Measurements from ENCODE around the gene PAQR8.

PAQR8 gene

GRCh38 chr6:52435345-52435744 is 73.4 kb downstream of the PAQR8 start:
- H3K4me1 Mint-ChIP-seq: no peaks in the 10 kb centered on the region
- no peak overlapping the region for H3K4me3 Mint-ChIP-seq
- peaks cover 38% of the 10 kb centered on the region for H3K36me3 Mint-ChIP-seq (ENCODE audit: low read depth)
- H3K27me3 Mint-ChIP-seq (ENCODE audit: low read depth, poor library complexity): no peaks in the 10 kb centered on the region
- DNase-seq: no peak
- no peak for TF ChIP-seq CTCF (IDR thresholded peaks at IDR 0.05)
- no peaks in the 10 kb centered on the region for H3K9me3 Mint-ChIP-seq
- H3K27ac Mint-ChIP-seq: no peak overlapping the region

- H3K27me3 Mint-ChIP-seq (ENCODE audit: low read depth, poor library complexity): no peaks in the 10 kb centered on the region
- TF ChIP-seq CTCF (IDR thresholded peaks at IDR 0.05): no peak
- H3K9me3 Mint-ChIP-seq: peaks cover 16% of the 10 kb centered on the region
Observed at GRCh38 chr6:52438926-52439325, 77.0 kb downstream of the PAQR8 start.

GRCh38 chr6:52454556-52454955 is 92.6 kb downstream of the PAQR8 start:
- Mint-ChIP-seq H3K36me3 (ENCODE audit: low read depth) (peaks cover 58% of the 10 kb centered on the region), H3K4me3 (no peak overlapping the region), H3K9me3 (peaks cover 20% of the 10 kb centered on the region), H3K27me3 (ENCODE audit: low read depth, poor library complexity) (no peaks in the 10 kb centered on the region), H3K27ac (no peak overlapping the region), H3K4me1 (no peaks in the 10 kb centered on the region)
- no peak for DNase-seq
- TF ChIP-seq CTCF (IDR thresholded peaks at IDR 0.05): no peak

More at GRCh38 chr6:52438926-52439325, 77.0 kb downstream of the PAQR8 start:
- Mint-ChIP-seq H3K4me1 (no peaks in the 10 kb centered on the region), H3K27ac (no peak overlapping the region), H3K36me3 (ENCODE audit: low read depth) (peaks cover 50% of the 10 kb centered on the region), H3K4me3 (no peak overlapping the region)
- no peak for DNase-seq

GRCh38 chr6:52457096-52457495 is 95.1 kb downstream of the PAQR8 start:
- no peaks in the 10 kb centered on the region for H3K4me1 Mint-ChIP-seq
- no peak overlapping the region for H3K4me3 Mint-ChIP-seq
- peaks cover 6% of the 10 kb centered on the region for H3K9me3 Mint-ChIP-seq
- DNase-seq: no peak
- peaks cover 3% of the 10 kb centered on the region for H3K27me3 Mint-ChIP-seq (ENCODE audit: low read depth, poor library complexity)
- H3K36me3 Mint-ChIP-seq (ENCODE audit: low read depth): peaks cover 48% of the 10 kb centered on the region
- no peak for TF ChIP-seq CTCF (IDR thresholded peaks at IDR 0.05)
- H3K27ac Mint-ChIP-seq: no peak overlapping the region

All from nephron progenitor cell (in vitro differentiated cells).